NCI-H2081 (cell line): ENCODE measurements around the gene KLK3.
"Not testable (repeated sequence)": the region's sequence is repeated elsewhere in the genome, so short reads cannot be mapped to it uniquely, and the experiment has no call there.

Experiments used
- DNase-seq, 2 experiments: peaks; one replicate each; lab custom pipeline; 2025; lab: John Stamatoyannopoulos, UW

The KLK3 gene

DNA sequence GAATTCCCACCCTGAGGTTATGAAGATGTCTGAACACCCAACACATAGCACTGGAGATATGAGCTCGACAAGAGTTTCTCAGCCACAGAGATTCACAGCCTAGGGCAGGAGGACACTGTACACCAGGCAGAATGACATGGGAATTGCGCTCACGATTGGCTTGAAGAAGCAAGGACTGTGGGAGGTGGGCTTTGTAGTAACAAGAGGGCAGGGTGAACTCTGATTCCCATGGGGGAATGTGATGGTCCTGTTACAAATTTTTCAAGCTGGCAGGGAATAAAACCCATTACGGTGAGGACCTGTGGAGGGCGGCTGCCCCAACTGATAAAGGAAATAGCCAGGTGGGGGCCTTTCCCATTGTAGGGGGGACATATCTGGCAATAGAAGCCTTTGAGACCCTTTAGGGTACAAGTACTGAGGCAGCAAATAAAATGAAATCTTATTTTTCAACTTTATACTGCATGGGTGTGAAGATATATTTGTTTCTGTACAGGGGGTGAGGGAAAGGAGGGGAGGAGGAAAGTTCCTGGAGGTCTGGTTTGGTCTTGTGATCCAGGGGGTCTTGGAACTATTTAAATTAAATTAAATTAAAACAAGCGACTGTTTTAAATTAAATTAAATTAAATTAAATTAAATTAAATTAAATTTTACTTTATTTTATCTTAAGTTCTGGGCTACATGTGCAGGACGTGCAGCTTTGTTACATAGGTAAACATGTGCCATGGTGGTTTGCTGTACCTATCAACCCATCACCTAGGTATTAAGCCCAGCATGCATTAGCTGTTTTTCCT, 7.0 kb downstream of the KLK3 start:
- no peak for DNase-seq

DNA sequence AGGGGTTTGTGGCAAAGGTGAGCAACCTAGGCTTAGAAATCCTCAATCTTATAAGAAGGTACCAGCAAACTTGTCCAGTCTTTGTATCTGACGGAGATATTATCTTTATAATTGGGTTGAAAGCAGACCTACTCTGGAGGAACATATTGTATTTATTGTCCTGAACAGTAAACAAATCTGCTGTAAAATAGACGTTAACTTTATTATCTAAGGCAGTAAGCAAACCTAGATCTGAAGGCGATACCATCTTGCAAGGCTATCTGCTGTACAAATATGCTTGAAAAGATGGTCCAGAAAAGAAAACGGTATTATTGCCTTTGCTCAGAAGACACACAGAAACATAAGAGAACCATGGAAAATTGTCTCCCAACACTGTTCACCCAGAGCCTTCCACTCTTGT, 14.8 kb downstream of the KLK3 start:
- DNase-seq = no peak

DNA sequence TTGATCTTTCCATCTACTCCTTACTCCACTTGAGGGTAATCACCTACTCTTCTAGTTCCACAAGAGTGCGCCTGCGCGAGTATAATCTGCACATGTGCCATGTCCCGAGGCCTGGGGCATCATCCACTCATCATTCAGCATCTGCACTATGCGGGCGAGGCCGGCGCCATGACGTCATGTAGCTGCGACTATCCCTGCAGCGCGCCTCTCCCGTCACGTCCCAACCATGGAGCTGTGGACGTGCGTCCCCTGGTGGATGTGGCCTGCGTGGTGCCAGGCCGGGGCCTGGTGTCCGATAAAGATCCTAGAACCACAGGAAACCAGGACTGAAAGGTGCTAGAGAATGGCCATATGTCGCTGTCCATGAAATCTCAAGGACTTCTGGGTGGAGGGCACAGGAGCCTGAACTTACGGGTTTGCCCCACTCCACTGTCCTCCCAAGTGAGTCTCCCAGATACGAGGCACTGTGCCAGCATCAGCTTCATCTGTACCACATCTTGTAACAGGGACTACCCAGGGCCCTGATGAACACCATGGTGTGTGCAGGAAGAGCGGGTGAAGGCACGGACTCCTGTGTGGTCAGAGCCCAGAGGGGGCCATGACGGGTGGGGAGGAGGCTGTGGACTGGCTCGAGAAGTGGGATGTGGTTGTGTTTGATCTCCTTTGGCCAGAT, 15.8 kb downstream of the KLK3 start:
- no peak for DNase-seq

DNA sequence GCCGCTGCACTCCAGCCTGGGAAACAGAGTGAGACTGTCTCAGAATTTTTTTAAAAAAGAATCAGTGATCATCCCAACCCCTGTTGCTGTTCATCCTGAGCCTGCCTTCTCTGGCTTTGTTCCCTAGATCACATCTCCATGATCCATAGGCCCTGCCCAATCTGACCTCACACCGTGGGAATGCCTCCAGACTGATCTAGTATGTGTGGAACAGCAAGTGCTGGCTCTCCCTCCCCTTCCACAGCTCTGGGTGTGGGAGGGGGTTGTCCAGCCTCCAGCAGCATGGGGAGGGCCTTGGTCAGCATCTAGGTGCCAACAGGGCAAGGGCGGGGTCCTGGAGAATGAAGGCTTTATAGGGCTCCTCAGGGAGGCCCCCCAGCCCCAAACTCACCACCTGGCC, 18.3 kb downstream of the KLK3 start, which contains the start of gene KLK2:
TSS of gene KLK2 (plus strand) at position 384 of the 400 bp plus-strand sequence. CDS start 35 bp downstream, outside the sequence.
- DNase-seq = no peak

DNA sequence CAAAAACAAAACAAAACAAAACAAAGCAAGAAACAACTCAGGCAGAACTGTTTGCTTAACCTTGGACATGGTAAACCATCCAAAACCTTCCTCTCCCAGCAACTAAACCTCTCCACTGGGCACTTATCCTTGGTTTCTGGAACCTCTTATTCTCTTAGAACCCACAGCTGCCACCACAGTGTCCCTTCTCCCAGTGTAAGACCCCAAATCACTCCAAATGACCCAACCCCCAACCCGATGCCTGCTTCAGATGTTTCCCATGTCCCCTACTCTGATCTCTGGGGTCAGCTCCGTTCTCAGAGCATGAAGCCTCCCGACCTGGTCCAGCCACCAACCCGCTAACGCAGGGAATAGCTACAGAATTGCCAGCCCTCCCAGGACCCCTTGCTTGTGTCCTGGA, 19.5 kb downstream of the KLK3 start:
- no peak for DNase-seq

DNA sequence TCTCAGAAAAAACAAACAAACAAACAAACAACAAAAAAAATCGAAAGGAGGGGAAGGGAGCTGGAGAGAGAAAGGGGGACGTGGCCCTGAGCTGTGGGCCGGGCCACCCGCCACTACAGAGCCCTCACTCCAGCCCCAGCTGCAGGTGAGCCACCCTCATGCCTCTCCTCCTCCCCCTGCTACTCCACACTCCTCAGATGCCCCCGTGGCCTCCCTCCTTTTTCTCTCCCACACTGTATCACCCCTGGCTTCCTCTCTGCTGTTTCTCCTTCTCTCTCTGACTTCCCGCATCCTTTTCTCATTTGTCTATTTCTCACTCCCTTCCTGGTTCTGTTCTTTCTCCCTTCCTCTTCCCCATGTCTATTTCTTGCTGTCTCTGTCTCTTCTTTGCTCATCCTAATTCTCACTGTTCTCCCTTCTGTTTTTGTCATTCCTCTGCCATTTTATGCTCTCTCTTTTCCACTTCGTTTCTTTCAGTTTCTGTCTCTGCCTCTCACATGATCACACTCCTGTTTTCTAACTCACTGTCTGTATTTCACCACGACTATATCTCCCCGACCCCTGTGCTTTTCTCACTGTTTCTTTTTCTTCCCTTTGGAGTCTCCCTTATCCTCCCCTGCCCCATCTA, 21.2 kb downstream of the KLK3 start:
- no peak for DNase-seq

DNA sequence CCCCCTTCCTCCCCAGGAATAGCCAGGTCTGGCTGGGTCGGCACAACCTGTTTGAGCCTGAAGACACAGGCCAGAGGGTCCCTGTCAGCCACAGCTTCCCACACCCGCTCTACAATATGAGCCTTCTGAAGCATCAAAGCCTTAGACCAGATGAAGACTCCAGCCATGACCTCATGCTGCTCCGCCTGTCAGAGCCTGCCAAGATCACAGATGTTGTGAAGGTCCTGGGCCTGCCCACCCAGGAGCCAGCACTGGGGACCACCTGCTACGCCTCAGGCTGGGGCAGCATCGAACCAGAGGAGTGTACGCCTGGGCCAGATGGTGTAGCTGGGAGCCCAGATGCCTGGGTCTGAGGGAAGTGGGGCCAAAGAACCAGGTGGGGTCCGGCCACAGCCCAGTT, 21.7 kb downstream of the KLK3 start:
- no peak for DNase-seq

DNA sequence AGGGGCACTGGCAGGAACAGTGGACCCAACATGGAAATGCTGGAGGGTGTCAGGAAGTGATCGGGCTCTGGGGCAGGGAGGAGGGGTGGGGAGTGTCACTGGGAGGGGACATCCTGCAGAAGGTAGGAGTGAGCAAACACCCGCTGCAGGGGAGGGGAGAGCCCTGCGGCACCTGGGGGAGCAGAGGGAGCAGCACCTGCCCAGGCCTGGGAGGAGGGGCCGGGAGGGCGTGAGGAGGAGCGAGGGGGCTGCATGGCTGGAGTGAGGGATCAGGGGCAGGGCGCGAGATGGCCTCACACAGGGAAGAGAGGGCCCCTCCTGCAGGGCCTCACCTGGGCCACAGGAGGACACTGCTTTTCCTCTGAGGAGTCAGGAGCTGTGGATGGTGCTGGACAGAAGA, 22.6 kb downstream of the KLK3 start:
- peak; percentile 69 to 75 for DNase-seq

DNA sequence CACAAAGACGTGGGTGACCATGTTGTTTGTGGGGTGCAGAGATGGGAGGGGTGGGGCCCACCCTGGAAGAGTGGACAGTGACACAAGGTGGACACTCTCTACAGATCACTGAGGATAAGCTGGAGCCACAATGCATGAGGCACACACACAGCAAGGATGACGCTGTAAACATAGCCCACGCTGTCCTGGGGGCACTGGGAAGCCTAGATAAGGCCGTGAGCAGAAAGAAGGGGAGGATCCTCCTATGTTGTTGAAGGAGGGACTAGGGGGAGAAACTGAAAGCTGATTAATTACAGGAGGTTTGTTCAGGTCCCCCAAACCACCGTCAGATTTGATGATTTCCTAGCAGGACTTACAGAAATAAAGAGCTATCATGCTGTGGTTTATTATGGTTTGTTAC, 24.1 kb downstream of the KLK3 start:
- no peak for DNase-seq

DNA sequence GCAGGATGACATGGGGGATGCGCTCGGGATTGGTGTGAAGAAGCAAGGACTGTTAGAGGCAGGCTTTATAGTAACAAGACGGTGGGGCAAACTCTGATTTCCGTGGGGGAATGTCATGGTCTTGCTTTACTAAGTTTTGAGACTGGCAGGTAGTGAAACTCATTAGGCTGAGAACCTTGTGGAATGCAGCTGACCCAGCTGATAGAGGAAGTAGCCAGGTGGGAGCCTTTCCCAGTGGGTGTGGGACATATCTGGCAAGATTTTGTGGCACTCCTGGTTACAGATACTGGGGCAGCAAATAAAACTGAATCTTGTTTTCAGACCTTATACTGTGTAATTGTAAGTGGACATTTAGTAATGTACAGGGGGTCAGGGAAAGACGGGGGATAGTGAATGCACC, 25.5 kb downstream of the KLK3 start:
- DNase-seq = no peak

DNA sequence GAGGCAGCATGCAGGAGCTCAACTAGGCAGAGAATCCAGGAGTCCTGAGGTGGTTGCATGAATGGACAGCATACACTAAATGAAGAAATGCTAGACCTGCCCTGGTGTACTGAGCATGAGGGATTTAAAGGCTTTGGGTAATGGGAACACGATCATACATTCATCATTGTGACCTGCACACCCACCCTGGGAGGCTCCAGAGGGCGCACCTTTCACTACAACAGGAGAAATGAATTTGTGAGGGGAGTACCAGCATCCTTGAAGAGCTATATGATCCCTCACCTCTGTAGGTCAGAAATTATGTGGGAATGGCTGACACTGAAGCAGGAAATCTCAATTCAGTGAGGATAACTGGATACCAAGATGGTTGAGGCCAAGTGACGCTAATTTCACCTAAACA, 27.5 kb downstream of the KLK3 start:
- DNase-seq = no peak

DNA sequence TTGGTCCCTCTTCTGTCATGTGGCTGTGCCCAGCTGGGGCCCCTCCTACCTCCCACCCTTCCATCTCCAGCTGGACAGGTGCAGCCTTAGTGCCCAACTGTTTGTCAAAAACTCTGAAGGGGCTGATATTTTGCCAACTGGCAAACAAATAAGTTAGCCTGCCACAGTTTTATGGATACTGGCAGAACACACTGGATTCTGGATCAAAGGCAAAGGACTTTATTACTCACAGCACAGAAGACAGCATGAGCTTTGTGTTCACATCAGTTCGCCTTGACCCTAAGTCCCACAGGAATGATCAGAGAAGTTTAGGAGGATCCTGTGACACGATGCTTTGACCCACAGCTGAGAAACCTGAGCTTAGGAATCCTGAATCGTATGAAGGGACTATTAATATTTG, 34.9 kb downstream of the KLK3 start:
- peak in 1 of 2 experiments; percentile 4 for DNase-seq

DNA sequence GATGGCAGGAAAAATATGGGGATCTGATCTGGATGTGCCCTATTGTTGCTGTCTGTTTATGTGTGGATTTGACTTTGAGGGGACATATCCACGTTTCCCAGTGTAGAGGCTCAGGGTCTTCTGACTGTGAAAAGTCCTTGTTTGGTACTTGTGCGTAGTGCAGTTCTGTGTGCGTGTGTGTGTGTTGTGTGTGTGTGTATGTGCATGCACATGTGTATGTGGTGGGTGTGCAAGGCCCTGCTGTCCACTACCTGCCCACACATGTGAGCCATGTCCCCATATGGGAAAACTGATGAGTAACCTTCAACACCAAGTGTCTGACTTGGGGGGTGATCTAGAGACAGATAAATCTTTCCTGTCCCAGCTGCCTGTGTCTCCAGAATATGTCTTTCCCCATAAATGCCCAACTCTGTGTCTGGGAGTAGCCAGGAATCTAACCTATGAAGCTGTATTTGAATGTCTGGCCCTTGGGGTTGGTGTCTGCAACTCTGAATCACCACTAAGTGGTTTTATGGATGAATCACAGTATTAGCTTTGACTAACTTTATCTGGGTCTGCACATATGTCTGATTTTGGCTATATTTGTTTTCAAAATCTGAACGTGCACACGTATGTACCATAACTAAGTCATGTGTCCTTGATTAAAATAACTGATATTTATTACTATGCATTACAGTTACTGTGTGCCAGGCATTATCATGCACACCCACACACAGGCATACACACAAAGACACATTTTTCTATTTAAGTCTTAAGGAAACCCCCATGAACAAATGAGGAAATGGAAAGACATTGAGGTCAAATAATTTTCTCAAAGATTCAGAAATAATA, 35.9 kb downstream of the KLK3 start:
- DNase-seq = no peak

DNA sequence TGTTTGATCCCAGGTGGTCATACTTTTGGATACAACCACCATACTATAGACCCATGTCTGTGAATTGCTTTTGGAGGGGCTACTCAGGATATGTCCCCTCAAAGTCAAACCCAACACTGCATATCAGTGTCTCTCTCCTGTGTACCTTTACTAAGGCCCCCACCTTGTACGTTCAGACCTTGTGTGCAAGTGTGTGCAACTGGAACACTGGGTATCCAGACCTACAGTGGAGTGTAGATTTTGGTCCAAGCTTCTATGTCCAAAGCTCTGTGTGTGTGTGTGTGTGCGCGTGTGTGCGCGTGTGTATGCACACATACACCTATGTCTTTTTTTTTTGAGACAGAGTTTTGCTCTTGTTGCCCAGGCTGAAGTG, 36.5 kb downstream of the KLK3 start:
- DNase-seq = no peak

DNA sequence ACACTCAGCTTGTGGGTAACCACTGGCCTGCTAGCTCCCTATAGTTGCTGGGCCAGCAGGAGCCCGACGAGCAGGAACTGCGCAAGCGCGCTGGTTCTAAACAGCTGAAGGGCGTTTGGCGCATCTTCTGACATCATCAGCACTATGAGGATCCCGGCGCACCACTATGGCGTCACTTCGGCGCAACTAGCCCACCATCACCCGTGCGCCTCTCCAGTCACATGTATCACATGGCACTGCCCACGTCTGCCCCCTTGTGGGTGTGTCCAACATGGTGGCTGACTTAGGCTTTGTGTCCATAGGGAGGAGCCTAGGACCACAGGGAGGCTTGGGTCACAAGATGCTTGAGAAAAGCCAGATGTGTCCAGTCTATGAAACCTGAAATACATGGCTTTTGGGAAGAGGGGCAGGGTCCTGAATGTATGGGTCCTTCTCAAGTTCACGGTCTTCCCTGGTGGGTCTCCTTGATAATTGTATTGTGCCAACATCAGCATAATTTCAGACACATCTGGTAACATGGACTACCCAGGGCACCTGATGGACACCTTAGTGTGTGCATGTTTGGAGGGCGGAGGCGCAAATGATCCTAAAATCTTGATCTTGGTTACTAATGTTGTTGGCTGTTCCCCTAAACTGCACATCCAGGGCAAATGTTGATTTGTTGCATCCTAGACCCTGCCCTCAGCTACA, 38.5 kb downstream of the KLK3 start:
- DNase-seq = no peak

DNA sequence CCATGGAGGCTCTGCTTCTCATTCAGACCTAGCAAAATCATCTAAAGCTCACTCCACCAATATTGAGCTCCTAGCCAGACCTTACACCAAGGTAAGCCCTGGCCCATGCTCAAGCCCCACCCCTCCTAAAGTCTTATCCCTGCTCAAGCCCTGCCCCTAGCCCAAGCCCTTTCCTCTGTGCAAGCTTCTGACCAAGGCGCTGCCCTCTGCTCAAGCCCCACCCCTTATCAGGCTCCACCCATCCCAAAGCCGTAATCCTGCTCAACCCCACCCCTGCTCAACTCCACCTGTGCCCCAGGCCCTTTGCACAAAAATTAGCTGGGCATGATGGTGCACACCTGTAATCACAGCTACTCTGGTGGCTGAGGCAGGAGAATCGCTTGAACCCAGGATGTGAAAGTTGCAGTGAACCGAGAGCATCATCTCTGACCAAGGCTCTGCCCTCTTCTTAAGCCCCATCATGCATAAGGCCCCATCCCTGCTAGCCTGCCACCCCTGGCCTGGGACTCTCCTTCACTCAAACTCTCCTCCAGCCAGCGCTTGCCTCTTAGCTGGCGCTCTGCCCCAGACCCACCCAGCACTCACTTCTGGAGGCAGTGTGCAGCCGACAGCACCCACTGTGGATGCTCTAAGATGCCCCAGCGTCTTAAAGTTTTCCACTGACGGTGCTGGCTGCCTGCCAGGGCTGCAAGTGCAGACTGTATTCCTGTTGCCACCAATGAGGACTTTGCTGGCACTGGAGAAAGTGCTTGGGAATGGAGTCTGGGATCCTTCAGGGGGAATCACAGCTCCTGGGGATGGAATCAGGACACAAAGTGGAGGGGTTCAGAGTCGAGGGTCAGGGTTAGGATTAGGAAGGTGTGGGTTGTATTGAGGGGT, 40.0 kb downstream of the KLK3 start:
- DNase-seq = no peak

DNA sequence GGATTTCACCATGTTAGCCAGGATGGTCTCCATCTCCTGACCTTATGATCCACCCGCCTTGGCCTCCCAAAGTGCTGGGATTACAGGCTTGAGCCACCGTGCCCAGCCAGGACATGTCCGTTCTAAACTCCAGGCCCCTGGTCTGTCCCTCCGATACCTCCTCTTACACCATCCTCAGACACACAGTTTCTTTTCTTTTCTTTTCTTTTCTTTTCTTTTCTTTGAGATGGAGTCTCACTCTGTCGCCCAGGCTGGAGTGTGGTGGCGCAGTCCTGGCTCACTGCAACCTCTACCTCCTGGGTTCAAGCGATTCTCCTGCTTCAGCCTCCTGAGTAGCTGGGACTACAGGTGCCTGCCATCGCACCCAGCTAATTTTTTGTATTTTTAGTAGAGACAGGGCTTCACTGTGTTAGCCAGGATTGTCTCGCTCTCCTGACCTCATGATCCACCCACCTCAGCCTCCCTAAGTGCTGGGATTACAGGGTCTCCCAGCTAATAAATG, 41.4 kb downstream of the KLK3 start:
- DNase-seq = not testable (repeated sequence)

DNA sequence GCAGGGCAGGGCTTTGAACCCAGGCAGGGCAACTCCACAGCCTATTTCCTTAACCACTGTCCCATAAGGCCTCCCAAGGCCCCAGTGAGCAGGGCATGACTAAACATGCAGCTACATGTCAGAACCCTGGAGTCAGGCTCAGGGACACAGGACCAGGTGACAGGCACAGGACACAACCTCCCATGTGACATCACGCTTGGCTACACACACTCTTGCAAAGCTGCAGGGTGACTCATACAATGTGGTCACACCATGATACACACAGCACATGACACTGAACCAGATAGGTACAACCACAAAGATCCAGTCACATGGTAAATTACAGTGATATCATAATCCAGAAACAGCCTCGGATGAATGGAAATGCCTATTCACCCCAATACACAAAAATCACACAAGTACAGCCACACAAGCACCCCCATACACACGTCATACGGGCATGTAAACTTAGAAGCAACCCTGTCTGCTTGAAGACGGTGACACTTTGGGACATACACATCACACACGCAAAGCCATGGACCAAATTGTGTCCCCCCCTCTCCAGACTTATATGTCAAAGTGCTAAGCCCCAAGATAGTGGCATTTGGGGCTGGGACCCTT, 42.0 kb downstream of the KLK3 start:
- peak in 1 of 2 experiments; percentile 23 for DNase-seq

DNA sequence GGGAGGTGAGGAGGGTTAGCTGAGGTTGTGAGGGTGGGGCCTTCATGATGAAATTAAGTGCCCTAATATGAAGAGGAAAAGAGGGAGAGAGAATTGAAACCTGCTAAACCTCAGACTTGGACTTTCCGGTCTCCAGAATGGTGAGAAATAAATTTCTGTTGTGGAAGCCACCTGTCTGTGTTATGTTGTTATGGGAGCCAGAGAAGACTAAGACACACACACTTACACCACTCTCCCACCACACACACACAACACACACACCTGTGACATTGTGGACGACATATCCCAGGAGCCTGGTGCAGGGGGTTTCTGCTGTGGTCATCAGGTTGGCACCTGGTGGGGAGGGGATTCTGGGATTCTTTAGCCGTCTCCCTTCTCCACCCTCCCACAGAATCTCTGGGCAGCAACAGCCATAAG, 42.5 kb downstream of the KLK3 start:
- no peak for DNase-seq

DNA sequence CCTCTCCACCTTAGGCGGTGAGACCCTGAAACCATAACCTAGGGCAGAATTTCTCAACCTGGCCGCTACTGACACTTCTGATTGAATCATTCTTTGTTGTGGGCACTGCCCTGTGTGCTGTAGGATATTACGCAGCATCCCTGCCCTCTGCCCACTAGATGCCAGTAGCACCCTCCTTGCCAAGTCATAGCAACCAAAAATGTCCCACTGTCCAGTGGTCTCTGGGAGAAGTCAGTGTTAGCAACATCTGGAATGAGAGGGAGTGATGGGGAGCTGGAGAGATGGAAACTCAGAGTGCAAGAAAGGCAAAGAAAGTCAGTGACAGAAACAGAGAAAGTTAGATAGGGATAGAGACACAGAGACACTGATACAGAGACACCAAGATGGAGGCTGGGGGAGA, 42.9 kb downstream of the KLK3 start:
- DNase-seq = no peak
